Activated CD8-positive, alpha-beta memory T cell treated with anti-CD3 and anti-CD28 coated beads for 24 hours (primary cell): ENCODE results near the gene TYRO3.

Experiments
- DNase-seq: peaks from one replicate; pipeline ENCODE4 v3.0.0-alpha.2; 2020

TYRO3 gene

DNA sequence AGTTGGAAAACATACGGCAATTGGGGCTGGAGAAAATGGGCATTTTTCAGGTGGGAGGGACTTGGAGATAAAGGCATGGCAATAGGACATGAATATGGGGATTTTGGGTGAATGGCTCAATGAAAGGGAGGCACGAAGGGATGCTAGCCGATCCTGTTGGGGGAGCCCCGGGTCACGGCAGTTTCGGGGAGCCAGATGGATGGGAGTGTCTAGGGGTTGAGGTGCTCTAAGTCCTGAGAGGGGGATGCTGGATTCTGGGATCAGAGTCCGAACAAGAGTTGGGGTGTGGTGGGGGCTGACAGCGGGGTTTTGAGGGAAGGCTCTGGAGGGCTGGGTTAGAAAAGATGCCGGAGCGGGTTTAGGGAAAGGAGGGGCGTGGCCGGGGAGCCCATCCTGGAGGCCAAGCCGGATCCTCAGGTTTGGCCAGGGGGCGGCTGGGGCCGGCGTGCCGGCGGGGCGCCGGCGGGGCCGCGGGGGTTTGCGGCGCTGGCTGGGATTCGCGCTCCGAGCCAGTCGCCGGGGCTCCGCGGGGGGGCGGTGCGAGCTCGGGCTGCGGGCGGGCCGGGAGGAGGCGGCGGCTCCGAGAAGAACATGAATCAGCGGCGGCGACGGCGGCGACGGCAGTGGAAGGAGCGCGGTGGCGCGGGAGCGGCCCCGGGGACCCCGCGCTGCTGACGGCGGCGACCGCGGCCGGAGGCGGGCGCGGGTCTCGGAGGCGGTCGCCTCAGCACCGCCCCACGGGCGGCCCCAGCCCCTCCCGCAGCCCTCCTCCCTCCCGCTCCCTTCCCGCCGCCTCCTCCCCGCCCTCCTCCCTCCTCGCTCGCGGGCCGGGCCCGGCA lies at the start of gene TYRO3:
TSS of gene TYRO3 (plus strand) at position 813 of the 839 bp plus-strand sequence. CDS start 46 bp downstream, outside the sequence.
- DNase-seq, result peak; percentile 85

DNA sequence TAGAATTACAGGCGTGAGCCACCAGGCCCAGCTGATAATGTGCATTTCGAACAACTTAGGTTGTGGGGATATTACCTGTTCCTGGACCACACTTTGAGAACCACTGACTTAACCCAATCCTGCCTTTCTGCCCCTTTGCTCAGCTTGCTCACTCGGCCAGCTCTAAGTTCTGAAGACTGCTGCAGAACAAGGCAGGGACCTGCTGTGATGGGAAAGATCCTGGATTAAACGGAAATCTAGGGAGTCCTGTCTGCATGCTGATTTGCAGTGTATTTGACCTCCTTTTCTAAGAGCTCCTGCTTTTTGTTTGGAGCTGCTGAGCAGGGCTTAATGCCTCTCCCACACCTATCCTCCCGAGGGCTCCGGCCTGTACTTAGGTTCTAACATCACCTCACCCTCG lies 48.3 kb upstream of the TYRO3 start:
- no peak for DNase-seq

DNA sequence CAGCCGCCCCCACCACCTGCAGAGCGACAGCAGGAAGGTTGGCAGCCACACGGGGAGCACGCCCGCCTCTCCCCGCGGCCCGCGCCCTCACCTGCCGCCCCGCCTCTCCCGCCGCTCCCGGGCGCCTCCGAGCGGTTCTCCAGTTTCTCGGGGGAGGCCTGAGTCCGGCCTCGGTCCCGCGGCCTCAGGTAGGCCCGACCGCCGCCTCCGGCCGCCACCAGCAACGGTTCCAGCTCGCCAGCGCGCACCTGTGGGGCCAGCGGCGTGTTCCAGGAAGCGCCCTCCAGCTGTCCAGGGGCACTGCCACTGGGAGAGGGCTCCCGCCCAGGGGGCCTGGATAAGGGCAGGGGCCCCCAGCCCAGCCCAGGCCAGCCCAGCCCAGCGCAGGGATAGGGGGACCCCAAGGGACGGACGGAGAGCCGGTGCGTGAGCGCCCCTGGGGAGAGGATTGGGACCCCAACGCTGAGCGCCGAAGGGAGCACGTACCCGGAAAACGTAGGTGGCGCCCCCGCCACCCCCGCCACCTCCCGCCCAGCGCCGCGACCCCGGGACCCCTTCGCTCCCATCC lies 47.6 kb upstream of the TYRO3 start:
- DNase-seq, result no peak

DNA sequence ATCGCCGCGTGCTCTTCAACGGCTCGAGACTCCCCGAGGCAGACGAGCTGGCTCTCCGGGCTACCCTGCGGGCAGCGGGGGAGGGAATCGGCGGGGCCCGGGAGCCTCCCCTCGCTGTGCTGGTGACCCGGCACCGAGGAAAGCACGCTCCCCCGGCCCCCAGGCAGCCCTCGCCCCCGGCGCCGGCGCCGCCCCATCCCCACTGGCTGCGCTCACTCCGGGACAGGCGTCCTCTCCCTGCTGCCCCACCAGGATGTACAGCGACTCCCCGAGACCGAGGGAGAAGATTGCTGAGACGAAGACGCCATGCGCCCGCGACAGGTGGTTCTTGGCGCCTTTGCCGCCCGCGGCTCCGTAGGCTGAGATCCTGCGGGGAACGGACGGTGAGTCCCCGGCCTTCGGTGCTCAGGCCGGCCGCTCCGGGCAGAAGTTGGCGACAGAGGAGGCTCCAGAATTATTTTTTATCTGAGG lies 47.1 kb upstream of the TYRO3 start:
- peak; percentile 72 for DNase-seq

DNA sequence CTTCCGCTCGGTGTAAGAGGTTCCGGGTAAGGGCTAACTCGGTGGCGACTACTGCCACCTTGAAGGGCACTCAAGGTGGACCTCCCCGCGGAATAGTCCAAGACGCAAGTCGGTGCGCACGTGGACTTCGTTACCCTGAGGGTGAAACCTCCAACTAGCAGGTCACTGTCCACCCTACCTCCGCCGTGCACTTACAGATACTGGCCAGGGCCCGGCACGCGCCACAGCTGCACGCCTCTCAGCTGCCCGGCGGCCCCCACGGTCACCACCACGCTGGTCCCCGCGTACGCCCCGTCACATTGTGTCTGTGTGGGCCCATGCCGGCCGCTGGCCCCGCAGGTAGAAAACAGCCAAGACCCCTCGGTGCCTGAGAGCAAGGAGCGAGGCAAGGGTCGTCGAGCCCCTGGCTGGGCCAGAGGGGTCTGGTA lies 46.5 kb upstream of the TYRO3 start:
- no peak for DNase-seq

DNA sequence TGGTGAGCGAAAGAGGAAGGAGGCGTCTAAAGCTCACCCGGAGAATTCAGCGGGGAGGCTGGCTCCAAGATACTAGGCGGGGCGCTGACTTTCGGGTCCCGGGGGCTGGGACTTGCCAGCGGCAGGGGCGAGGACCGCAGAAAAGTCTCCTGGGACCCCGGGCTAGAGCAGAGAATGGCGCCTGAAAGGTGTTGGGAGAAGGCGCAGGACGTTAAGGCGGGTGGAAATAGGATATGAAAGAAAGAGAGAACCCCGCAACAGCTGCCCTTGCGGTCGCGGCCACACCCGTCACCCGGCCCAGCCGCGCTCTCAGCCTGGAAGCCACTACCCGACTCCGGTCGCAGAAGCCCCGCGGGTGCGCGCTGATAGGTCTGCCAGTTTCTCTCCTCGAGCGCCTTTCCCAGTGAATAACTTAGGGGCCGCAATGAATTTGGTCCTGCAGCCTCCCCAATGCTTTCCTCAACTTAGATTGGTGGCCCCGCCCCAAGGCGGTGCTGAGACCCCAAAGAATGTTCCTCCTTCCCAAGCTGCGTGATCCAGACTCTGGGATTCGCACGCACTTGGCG lies 46.0 kb upstream of the TYRO3 start:
- DNase-seq, result no peak

DNA sequence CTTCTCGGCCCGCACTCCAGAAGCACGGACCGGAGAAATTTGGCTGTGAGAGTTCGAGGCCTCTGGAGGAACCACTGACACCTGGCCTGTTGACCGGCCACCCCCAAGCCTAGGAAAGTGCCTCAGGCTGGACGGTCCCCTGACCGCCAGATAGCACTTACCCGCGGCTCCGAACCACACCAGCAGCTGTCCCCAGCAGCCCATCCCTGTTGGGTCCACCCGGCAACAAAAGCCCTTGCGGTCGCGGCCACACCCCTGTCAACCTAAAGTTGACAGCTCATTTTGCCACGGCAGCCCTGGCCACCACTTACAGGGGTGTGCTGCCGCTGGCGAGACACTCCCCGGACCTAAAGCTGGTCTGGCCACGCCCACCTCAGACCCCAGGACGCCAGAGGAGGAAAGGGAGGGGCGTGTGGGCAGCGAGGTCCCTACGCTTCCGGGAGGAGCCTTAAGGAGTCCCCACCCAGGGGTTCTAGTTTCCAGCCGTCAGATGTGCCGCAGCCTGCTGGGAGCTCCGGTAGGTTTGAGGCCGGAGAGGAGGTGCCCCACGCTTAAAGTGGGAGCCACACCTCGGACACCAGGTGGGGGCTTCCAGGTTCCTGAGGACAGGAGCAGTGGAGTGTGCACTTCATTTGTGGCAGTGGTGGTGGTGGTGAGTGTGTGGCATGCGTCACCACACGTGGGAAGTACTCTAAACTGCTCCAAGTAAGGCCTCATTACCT lies 45.3 kb upstream of the TYRO3 start, which contains the start of gene LTK:
TSS of gene LTK (minus strand) at position 322 of the 722 bp plus-strand sequence. CDS start at position 204, 118 bp downstream.
- DNase-seq, result peak; percentile 68

DNA sequence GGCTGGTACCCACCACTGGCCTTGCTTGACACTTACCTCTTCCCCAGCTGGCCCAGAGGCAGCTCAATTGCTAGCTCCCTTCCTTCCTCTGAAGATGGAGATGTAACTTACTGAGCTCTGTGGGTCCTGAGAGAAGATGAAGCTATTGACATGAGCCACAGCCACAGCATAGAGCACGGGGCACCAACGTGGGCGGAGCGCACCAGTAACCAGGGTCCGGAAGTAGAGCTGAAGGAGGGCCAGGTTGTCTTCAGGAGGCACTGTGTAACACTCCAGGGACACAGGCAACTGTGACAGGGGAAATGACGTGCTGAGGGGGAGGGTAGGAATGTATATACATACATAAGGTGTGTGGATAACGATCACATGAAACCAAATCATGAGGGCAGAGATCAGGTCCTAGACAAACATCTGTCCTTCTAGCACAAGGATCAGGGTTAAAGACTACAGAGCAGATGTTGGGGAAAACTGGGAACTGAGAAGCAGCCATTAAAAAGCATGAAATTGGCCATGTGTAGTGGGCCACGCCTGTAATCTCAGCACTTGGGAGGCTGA lies 41.0 kb upstream of the TYRO3 start:
- DNase-seq, result no peak

DNA sequence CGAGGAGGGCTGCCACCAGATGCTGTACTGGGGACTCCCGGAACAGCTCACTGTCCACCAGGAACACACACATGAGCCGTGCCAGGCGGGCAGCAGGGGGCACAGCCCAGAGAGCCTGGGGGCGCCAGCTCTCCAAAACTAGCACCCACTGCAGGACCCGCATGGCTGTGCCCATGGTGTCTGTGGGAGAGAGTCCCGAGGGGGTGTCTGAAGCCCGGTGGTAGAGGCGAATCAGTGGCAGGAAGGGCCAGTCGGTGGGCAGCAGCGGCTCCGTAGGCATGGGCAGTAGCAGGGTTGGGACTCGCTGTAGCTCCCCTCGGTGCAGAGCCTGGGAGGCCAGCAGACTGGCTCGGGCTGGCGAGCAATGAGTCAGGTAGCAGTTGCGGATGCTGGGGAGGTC lies 38.4 kb upstream of the TYRO3 start:
- no peak for DNase-seq

DNA sequence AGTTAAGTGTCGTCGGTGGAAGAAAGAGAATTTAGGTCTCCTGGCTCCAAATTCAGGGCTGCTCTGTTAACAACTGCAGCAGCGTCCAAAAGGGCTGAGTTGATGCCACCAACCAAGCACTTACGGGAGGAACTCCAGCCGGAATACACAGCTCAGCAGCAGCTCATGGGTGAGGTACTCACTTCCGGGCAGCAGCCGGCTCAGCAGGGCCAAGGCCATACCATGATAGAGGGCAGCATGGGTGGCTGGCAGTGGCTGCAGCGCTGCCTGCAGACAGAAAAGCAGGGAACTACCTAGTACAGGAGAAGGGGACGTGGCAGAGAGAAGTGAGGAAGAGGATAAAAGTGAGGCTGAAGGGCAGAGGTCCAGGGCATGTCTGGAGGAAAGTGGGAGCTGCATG lies 37.4 kb upstream of the TYRO3 start:
- no peak for DNase-seq

DNA sequence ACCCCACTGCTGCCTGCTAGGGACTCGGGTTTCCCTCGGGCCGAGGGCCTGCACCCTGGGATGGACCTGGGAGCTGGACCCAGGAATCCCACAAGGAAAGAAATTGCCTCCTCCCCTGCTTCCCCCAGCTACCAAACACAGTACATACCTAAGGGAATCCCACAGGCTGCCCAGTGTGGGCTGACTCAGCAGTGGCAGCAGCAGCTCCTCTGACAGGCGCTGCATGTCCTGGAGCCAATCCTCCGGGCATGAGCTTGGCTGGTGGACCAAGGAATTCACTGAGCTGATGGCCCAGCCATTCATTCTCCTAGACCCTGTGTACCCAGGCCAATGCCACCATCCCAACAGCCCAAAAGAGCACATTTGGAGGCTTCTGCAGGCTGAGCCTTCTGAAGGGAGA lies 35.9 kb upstream of the TYRO3 start:
- no peak for DNase-seq

DNA sequence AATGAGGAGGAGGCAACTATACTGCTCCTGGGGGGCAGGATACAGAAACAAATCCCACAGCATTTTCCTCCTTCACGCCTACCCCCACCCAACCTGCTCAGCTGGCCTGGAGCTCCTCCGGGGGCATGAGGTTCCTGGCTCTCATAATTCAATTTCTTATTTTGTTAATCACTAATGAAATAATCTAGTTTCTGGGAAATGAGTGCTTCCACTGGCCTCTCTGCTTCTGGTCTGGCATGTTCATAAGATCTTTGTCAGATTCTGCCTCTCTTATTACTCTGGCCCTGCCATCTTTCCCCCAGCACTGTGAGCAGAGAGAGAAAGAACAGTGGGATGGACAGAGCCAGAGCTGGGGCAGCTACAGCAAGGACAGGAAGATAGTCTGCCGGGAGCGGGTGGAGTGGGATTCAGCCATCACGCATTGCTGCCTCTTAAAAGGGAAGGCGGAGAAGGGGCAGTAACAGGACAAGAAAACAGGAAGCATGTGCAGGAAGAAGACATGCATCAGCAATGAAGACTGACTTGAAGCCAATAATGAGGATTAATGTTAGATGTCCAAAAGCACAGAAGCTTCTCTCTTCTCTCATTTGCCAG lies 28.6 kb upstream of the TYRO3 start:
- no peak for DNase-seq

DNA sequence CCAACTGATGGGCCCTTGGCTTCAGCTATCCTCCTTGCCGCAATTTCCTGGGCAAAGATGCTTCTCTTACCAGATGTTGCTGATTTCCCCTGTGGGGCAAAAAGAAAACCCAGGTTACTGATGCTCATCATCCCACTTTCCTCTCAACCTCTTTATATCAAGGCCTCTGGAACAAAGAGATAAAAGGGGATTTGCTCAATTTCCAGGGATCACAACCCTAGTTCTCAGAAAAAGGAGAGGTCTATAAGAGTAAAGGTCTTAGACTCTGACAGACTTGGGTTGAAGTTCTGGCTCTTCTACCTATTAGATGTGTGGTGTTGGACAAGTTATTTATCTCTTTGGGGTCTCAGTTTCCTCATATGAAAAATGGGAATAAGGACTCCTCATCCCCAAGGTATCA lies 23.5 kb upstream of the TYRO3 start:
- no peak for DNase-seq

DNA sequence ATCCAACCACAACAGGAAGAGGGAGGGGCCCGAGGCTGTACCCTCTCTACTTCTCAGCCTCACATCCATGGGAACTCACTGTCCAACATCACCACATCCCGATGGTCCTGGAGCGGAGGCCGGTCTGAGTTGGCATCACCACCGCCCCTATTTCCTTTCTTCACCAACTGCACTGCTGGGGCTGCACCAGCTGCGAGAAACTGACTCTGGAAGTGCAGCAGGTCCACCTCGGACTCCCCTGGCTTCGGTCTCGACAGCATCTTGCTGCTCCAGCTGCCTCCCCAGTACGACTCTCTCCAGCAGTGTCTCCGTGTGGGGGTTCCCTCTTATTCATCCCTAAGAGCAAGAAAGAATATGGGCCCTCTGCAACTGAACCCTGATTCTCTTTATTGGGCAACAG lies 22.1 kb upstream of the TYRO3 start:
- no peak for DNase-seq

DNA sequence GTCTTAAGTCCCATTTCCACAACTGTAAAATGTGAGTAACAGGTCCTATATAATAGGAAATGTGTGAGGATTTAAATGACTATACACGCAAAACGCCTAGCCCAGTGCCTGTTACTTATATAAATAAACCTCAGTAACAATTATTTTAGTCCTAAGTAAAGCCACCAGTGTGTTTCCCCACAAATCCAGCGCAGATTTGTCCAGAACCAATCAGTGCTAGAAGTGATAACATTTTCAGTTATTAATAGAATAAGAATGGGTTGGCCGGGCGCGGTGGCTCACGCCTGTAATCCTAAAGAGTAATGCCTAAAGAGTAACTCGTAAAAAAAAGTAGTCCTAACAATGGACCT lies 15.5 kb upstream of the TYRO3 start:
- DNase-seq, result no peak

DNA sequence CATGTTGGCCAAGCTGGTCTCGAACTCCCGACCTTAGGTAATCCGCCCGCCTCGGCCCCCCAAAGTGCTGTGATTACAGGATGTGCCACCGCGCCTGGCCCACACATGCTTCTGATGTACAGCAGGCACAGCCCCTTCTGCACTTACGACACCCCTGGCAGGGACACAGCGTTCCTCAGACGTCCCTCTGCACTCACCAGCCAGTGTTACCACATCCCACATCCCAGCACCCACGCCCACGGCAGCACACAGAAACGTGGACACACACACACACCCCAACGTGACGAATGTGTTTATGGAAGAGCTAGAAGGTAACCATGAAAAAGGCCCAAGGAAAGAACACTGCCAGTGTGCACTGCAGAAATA lies 14.4 kb upstream of the TYRO3 start:
- peak; percentile 65 for DNase-seq

DNA sequence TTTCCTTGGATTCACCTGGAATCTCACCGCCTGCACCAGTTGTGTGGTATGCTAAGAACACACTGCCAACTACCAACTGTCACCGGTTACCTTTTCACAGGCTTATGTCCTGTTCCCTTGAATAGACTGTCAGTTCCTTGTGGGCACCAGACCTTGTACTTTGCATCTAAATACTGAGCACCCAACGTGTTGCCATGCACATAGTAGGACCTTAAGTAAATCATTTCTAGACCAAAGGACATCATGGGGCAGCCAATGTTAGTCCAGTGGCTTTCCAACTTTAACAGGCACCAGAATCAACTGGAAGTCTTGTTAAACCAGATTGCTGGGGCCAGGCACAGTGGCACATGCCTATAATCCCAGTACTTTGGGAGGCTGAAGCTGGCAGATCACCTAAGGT lies 13.8 kb upstream of the TYRO3 start:
- no peak for DNase-seq

DNA sequence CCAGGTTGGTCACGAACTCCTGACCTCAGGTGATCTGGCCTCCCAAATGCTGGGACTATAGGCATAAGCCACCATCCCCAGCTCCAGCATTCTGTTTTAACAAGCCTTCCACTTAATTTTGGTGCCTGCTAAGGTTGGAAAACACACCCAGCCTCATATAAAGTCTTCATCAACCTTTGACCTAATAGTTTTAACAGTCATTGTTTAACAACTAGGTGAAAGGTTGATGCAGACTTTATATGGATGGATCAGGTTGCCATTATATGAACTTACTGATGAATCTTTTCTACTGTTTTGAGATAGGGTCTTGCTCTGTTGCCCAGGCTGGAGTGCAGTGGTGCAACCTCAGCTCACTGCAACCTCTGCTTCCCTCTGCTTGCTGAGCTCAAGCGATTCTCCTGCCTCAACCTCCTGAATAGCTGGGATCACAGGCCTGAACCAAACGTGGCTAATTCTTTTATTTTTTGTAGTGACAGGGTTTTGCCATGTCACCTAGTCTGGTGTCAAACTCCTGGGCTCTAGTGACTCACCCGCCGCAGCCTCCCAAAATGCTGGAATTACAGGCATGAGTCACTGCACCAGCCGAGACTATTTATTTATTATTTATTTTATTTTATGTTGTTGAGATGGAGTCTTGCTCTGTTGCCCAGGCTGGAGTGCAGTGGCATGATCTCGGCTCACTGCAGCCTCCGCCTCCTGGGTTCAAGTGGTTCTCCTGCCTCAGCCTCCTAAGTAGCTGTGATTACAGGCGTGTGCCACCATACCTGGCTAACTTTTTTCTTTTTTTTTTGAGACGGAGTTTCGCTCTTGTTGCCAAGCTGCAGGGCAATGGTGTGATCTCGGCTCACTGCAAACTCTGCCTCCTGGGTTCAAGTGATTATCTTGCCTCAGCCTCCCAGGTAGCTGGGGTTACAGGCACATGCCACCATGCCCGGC lies 11.9 kb upstream of the TYRO3 start:
- no peak for DNase-seq

DNA sequence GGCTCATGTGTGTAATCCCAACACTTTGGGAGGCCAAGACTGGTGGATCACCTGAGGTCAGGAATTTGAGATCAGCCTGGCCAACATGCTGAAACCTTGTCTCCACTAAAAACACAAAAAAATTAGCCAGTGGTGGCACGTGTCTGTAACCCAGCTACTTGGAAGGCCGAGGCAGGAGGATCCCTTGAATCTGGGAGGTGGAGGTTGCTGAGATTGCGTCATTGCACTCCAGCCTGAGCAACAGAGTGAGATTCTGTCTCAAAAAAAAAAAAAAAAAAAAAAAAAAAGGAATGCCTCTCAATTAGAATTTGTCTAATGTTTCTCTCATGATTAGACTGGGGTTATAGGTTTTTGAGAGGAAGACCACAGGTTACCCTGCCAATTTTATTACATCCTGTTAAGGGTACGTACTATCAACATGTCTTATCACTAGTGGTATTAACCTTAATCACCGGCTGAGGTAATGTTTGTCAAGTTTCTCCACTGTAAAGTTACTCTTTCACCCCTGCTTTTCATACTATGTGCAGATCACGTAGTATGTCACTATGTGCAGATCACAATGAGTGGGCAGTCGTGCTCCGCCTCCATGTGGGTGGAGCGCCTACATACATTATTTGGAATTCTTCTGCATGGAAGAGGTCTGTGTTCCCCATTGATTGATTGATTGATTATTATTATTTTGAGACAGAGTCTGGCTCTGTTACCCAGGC lies 8.8 kb upstream of the TYRO3 start:
- DNase-seq, result no peak

DNA sequence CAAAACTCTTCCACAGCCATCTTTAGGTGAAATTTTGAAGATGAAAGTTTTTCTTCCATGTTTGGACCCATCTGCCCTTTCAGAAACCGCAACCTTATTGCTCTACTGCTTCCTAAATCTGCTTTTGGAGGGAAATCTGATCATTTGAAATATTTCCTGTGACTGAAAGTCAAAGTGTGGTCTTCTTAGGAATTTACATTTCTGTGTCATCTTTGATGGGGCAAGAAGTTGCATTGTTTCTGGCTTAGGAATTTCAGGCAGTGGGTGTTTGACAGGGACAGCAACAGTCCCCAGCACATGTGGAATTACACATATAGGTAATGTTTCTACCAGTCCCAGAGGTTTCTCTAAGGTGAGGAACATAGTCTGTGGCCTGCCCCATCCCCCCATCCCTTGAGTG lies 5.3 kb upstream of the TYRO3 start:
- DNase-seq, result no peak

DNA sequence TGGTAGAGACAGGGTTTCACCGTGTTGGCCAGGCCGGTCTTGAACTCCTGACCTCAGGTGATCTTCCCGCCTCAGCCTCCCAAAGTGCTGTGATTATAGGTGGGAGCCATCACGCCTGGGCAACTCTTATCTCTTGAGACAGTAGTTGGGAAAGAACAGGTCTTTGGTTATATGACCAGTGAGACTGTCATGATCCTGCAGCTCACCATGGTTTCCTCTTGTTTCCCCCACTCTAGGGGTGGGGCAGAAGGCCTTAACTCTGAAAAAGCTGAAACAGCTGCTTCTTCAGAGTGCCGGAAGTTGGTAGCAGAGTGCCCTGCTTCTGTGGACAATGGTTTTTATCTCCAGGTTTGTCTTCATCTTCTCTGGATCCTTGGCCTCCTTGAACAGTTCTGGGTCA lies 4.7 kb upstream of the TYRO3 start:
- no peak for DNase-seq
